HG03039 (cell line): ENCODE results near the gene UCN2.

Experiments used
- ATAC-seq: cut with Tn5 transposase; IDR thresholded peaks from one replicate; pipeline ENCODE4 v1.9.1; 2021; ENCODE audit warnings: mild to moderate bottlenecking, moderate library complexity; ENCODE audit not compliant: unreplicated experiment

Gene UCN2

DNA sequence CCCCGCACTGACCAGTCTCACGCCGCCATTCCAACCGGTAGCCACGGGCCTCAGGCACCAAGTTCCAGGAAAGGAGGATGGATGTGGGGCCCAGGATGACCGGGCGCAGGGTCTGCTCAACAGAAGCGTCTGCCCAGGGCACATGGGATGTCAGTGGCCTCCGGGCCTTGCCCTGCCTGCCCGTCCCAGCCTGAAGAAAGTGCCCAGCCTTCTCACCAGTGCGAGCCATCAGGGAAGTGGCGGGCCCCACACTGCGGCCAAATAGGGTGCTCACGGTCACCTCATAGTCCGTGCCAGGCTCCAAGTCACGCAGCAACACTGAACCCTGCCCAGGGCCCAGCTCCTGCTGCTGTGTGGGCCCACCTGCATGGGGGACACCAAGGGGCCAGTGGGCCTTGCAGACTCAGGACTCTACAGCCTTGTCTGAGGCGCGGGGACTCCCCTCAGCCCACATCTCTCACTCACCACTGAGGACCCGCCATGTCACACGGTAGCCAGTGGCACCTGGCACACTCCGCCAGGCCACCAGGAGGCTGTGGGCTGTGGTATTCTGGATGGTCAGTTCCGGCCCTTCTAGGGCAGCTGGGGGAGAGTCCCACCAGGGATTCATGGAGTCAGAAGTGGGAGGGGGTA lies 28.4 kb upstream of the UCN2 start:
- ATAC-seq = no peak

GRCh38 chr3:48591436-48591835 lies 27.9 kb upstream of the UCN2 start:
- ATAC-seq = no peak

DNA sequence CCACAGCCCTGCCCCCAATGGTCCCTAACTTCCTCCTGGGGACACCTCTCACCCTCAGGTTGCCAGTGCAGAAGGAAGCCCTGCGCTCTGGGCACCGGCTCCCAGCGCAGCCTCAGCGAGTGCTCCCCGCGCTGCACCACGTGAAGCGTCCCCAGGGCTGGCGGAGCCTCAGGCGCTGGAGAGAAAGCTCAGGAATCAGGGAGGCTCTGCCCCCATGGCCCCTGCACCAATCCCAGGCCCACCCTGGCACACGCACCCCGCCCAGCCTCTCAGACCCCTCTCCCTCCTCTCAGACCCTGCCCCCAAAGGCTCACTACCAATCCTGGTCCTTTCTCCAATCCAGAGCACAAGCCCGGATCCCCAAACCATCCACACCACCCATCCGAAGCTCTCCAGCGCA lies 24.6 kb upstream of the UCN2 start:
- no peak for ATAC-seq

DNA sequence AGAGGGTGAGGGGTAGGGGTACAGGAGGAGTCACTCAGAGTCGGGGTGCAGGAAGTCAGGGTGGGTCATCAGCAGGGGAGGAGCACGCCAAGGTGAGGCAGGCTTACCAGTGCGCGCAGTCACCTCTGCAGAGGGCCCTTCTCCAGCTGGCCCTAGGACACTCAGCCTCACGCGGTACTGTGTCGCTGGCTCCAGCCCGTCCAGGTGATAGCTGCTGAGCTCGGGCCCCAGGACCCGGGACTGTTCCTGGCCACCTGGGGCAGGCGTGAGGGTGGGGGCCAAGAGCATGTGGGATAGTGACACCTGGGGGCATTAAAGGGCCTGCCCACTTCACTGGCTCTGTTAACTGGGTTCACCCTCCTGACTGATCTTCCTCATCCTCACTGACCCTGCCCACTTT lies 24.1 kb upstream of the UCN2 start:
- ATAC-seq = no peak

- ATAC-seq = no peak
These were observed 21.8 kb upstream of the UCN2 start for GRCh38 chr3:48585411-48585810.

GRCh38 chr3:48584836-48585235 lies 21.3 kb upstream of the UCN2 start:
- ATAC-seq = no peak

- ATAC-seq = no peak
These were observed 18.3 kb upstream of the UCN2 start for GRCh38 chr3:48581621-48582481.

DNA sequence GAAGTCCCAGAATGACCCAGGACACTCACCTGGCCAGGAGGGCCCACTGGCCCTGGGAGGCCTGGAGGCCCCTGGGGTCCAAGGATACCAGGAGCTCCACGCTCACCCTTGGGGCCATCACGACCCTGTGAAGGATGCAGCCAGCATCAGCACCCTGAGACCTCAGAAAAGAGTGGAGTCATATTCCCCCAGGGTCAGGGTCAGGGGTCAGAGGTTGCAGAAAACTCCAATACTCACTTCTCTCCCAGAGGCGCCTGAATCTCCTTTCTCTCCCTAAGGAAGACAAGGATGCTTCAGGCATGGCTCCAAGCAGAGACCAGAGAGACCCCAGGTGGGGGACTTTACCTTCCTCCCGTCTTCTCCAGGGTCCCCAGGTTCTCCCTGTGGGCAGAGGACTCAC lies 13.1 kb upstream of the UCN2 start:
- ATAC-seq = no peak

- no peak for ATAC-seq
These were observed 11.8 kb upstream of the UCN2 start for GRCh38 chr3:48575366-48575765.

- ATAC-seq = no peak
These were observed 10.5 kb upstream of the UCN2 start for GRCh38 chr3:48573973-48574585.

DNA sequence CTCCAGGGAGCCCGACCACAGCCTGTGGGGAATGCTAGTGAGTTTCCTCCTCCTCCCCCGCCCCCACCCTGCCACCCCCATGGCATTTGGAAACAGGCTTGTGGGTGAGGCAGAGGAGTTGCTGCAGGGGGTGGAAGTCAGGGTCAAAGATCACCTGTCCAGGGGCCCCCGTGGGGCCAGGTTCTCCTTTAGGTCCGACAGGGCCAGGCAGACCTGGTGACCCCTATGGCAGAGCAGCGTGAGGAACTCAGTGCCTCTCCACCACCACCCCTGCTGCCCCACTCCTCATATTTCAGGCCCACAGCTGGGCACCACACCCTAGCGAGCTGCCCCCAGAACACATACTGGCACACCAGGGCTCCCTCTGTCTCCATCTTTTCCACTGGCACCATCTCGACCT lies 8.9 kb upstream of the UCN2 start:
- no peak for ATAC-seq

GRCh38 chr3:48571938-48572337 lies 8.4 kb upstream of the UCN2 start:
- ATAC-seq = no peak

GRCh38 chr3:48569808-48570450 lies 6.3 kb upstream of the UCN2 start:
- ATAC-seq = no peak

DNA sequence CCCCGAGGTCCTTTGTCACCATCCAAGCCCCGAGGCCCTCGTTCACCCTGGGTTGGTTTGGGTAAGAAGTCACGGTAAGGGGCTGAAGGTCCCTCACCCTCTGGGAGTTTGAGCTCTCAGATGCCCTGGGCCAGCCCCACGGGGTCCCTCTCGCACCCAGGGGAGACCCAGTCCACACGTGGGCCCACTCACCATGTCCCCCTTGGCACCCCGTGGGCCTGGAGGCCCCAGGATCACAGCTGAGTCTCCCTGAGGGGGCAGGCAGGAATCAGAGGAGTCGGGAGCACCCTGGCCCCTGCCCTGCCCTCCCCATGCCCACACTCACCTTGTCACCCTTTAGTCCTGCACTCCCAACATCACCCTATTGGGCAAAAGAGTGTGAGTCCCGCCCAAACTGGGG lies 5.8 kb upstream of the UCN2 start:
- no peak for ATAC-seq

DNA sequence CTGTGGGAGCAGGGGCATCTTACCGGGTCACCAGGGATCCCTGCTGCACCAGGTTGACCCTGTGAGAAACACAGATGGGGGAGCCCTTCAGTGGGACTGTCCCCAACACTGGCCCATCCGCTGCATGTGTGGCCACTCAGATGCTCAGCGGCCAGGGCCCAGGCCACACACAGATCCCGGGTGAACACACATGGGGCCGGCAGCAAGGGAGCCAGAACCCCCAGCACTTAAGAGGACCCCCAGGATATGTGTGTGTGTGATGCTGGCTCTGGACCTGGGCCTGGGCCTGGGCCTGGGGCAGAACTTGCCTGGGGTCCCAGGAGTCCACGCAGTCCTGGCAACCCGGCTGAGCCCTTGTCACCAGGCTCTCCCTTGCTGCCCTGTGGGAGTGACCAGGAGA lies 4.9 kb upstream of the UCN2 start:
- ATAC-seq = no peak

GRCh38 chr3:48567500-48567899 lies 3.9 kb upstream of the UCN2 start:
- no peak for ATAC-seq

- no peak for ATAC-seq
These were observed 3.5 kb upstream of the UCN2 start for GRCh38 chr3:48567090-48567489.

GRCh38 chr3:48566401-48566760 lies 2.8 kb upstream of the UCN2 start:
- no peak for ATAC-seq

DNA sequence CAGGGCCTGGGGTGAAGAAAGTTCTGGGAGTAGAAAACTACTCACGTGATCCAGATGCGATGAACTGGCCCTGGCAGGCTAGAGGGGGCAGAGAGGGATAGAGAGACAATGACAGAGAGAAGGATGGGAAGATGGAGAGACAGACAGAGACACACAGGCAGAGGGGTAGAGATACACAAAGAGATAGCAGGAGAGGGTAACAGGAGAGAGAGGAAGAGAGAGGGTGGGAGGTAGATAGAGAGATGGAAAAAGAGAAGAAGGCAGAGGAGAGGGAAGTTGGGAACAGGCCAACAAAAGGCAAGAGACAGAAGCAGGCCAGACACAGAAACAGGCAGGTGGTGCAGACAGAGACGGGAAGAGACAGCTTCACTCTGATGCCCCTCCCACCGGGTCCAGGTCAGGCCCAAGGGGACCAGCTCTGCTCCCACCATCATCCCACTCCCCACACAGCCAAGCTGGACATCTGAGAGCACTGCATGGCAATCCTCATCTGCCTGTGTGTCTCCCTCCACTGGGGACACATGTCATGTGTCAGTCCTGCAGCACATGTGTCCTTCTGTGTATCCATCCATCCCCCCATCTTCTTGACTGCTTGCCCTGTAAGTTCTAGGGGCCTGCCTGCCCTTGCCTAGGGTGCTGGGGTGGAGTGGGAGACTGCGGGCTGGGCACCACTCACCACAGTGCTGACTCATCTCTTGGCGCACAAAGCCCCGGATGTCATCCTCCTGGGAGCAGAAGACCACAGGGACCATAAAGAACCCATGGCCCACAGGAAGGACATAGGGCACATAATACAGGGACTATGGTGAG lies 2.2 kb upstream of the UCN2 start:
- no peak for ATAC-seq

DNA sequence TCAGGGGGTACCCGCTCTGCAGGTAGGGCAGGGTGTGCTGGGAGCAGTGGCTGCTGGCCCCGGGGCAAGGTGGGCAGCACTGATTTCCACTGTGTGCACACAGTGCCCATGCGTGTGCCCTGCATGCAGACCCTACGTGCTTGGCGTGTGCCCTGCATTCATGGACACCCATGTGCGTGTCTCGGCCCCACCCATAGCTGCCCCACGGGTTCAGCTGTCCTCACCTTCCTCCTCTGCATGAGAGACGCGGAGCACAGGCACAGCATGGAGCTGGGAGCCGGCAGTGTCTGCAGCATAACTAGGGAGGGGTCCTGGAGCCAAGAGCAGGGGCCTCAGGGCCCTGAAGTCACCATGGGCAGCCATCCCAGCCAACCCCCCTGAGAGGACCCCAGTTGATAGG lies 1.6 kb upstream of the UCN2 start:
- ATAC-seq = no peak

- no peak for ATAC-seq
These were observed 1.1 kb upstream of the UCN2 start for GRCh38 chr3:48564667-48565066.
